ENCODE measurements around the gene ACOX3. TPM values are rescaled to one million over a fixed set of nuclear protein-coding genes. Genes with fewer than 3 reads are reported as not detected.

The ACOX3 gene
- polyA plus RNA-seq, 1 of the 3 experiments (the other 2 are of a cell fraction), result 8.4 TPM

DNA sequence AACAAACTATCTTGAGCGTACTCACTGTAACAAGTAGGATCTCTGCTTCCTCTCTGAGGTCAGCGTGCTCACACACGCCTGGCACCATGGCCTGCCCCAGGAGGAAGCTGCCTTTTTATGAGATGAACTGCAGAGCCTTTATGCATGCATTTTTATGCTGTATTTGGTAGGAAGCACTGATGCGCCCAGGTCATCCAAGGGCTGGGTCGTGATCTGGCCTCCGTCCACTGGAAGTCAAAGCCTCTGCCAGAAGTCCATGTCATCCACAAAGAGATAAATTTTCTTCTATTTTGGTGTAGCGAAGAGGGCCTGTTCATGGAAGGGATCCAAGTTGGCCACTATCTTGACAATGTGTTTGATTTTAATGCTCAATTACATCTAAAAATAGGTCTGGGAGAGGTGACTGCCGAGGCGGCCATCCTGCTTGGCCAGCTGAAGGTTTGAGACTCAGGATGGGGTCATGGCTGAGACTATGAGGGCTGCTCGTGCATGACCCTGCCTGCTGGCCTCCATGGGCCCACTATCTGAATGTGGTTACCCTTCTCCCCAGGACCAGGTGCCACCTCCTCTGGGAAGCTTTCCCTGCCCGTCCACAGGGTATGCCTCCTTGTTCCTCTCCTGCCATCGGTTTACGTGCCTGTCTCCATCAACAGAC, 120.7 kb downstream of the ACOX3 start (continued):
- TF ChIP-seq, protein P1, sequence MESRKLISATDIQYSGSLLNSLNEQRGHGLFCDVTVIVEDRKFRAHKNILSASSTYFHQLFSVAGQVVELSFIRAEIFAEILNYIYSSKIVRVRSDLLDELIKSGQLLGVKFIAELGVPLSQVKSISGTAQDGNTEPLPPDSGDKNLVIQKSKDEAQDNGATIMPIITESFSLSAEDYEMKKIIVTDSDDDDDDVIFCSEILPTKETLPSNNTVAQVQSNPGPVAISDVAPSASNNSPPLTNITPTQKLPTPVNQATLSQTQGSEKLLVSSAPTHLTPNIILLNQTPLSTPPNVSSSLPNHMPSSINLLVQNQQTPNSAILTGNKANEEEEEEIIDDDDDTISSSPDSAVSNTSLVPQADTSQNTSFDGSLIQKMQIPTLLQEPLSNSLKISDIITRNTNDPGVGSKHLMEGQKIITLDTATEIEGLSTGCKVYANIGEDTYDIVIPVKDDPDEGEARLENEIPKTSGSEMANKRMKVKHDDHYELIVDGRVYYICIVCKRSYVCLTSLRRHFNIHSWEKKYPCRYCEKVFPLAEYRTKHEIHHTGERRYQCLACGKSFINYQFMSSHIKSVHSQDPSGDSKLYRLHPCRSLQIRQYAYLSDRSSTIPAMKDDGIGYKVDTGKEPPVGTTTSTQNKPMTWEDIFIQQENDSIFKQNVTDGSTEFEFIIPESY (IDR thresholded peaks at IDR 0.05; ENCODE audit: borderline replicate concordance, low read depth), result no peak
- TF ChIP-seq SMC3 (IDR thresholded peaks at IDR 0.05; ENCODE audit: low read depth, low read length) (no peak), SIN3A (IDR thresholded peaks at IDR 0.05; ENCODE audit: borderline replicate concordance, low read depth, low read length) (no peak)

DNA sequence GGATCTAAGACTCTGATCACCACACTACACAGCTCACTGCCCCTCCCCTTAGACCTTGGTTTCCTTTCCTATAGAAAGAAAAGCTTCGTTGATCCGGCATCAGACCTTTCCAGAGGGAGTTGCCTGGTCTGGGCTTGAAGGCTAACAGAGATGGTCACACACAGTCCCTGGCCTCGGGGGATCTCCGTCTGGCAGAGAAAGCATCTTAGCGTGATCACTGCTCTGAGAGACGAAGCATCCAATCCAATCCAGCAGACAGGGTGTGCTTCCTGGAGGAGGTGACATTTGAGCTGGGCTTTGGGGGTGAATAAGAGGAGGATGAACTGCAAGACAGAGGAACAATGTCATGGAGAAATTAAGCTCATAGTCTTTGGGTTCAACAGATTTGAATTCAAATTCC, 121.5 kb downstream of the ACOX3 start:
- no peak for DNase-seq

DNA sequence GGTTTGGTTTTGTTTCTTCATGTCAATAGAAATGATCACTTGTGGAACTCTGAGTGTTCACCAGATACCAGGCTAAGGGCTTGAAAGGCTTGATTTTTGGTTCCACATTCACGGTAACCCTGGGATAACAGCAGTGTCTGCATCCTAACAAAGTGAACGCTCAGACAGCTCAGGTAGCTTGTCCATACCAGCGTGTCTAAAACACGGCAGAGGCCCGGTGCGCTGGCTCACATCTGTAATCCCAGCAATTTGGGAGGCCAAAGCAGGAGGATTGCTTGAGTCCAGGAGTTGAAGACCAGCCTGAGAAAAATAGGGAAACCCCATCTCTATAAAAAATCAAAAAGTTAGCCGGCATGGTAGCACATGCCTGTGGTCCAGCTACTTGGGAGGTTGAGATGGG, 122.0 kb downstream of the ACOX3 start:
- Histone ChIP-seq H3K27me3 (ENCODE audit: insufficient read depth) (no peaks in the 10 kb centered on the region), H3K9me2 (no peaks in the 10 kb centered on the region), H2AFZ (ENCODE audit: low read depth) (no peak overlapping the region), H3F3A (replicated peaks; ENCODE audit: insufficient read depth) (no peaks in the 10 kb centered on the region), H3K36me3 (replicated peaks in 1 of 2; ENCODE audit: control insufficient read depth in 1 of 2, insufficient read depth in 2 of 2, low read length in 1 of 2) (no peaks in the 10 kb centered on the region), H3K79me2 (ENCODE audit: insufficient read depth) (no peaks in the 10 kb centered on the region), H3K4me1 (ENCODE audit: control insufficient read depth in 1 of 2, insufficient read depth in 2 of 2, low read depth in 1 of 2, low read length in 1 of 2) (peaks cover 6 to 21% of the 10 kb centered on the region in 2 experiments; a peak in 2 of 4 replicates), H3K4me3 (ENCODE audit: low read depth in 2 of 2, low read length in 1 of 2) (no peak overlapping the region), H3K9me3 (no peaks in the 10 kb centered on the region), H3K9ac (no peak overlapping the region), H3K4me2 (no peak overlapping the region), H4K20me1 (ENCODE audit: insufficient read depth) (no peaks in the 10 kb centered on the region), H3K27ac (ENCODE audit: low read depth in 2 of 2, low read length in 1 of 2) (no peak overlapping the region)
- CTCF ChIA-PET, result interaction anchor here (1.8 kb wide), 1 partner anchor 142 kb away, joined by 5 read pairs; no protein-coding TSS in a partner anchor
- DNase-seq, result no peak
- POLR2A ChIA-PET, result no interaction called here
- 92% methylated on average over 6 of the region's 7 CpGs for WGBS (ENCODE audit: low lambda C conversion rate)
- no peak for TF ChIP-seq GABPA (IDR thresholded peaks at IDR 0.05; ENCODE audit: low read depth)
- no peak for TF ChIP-seq CHD2 (IDR thresholded peaks at IDR 0.05; ENCODE audit: low read length, partially characterized antibody)
- TF ChIP-seq, protein P2, sequence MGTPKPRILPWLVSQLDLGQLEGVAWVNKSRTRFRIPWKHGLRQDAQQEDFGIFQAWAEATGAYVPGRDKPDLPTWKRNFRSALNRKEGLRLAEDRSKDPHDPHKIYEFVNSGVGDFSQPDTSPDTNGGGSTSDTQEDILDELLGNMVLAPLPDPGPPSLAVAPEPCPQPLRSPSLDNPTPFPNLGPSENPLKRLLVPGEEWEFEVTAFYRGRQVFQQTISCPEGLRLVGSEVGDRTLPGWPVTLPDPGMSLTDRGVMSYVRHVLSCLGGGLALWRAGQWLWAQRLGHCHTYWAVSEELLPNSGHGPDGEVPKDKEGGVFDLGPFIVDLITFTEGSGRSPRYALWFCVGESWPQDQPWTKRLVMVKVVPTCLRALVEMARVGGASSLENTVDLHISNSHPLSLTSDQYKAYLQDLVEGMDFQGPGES (IDR thresholded peaks at IDR 0.05; ENCODE audit: low read depth, low read length), result no peak
- TF ChIP-seq ELF1 (IDR thresholded peaks at IDR 0.05), result no peak
- no peak for TF ChIP-seq YY1 (IDR thresholded peaks at IDR 0.05; ENCODE audit: low read depth)
- TF ChIP-seq EZH2phosphoT487 (IDR thresholded peaks at IDR 0.05; ENCODE audit: borderline replicate concordance, low read depth), result no peak
- TF ChIP-seq TCF12 (IDR thresholded peaks at IDR 0.05), result no peak
- TF ChIP-seq JUND (IDR thresholded peaks at IDR 0.05), result no peak
- no peak for TF ChIP-seq SIN3A (IDR thresholded peaks at IDR 0.05; ENCODE audit: borderline replicate concordance, low read depth, low read length)
- TF ChIP-seq GATA2 (CRISPR knock-in tag; IDR thresholded peaks at IDR 0.05), result no peak
- no peak for TF ChIP-seq TEAD4 (IDR thresholded peaks at IDR 0.05; ENCODE audit: borderline replicate concordance, insufficient read depth)
- no peak for TF ChIP-seq POLR2AphosphoS5 (IDR thresholded peaks at IDR 0.05; ENCODE audit: low read depth, low read length)
- TF ChIP-seq, protein P3, sequence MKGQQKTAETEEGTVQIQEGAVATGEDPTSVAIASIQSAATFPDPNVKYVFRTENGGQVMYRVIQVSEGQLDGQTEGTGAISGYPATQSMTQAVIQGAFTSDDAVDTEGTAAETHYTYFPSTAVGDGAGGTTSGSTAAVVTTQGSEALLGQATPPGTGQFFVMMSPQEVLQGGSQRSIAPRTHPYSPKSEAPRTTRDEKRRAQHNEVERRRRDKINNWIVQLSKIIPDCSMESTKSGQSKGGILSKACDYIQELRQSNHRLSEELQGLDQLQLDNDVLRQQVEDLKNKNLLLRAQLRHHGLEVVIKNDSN (IDR thresholded peaks at IDR 0.05; ENCODE audit: borderline replicate concordance, low read depth), result no peak
- no peak for TF ChIP-seq RAD21 (IDR thresholded peaks at IDR 0.05; ENCODE audit: low read length)
- no peak for TF ChIP-seq RFX5 (IDR thresholded peaks at IDR 0.05; ENCODE audit: low read length)
- no peak for TF ChIP-seq MXI1 (IDR thresholded peaks at IDR 0.05; ENCODE audit: low read depth, low read length)
- no peak for TF ChIP-seq SMC3 (IDR thresholded peaks at IDR 0.05; ENCODE audit: low read depth, low read length)

More for the DNA sequence above, 121.5 kb downstream of the ACOX3 start:
- Histone ChIP-seq H3K36me3 (replicated peaks in 1 of 2; ENCODE audit: control insufficient read depth in 1 of 2, insufficient read depth in 2 of 2, low read length in 1 of 2) (no peaks in the 10 kb centered on the region), H3K79me2 (ENCODE audit: insufficient read depth) (no peaks in the 10 kb centered on the region), H3K4me1 (ENCODE audit: control insufficient read depth in 1 of 2, insufficient read depth in 2 of 2, low read depth in 1 of 2, low read length in 1 of 2) (peaks cover 6 to 21% of the 10 kb centered on the region in 2 experiments; a peak in 2 of 4 replicates), H2AFZ (ENCODE audit: low read depth) (no peak overlapping the region), H3K9ac (no peak overlapping the region), H3K27me3 (ENCODE audit: insufficient read depth) (no peaks in the 10 kb centered on the region), H3F3A (replicated peaks; ENCODE audit: insufficient read depth) (no peaks in the 10 kb centered on the region), H3K4me3 (ENCODE audit: low read depth in 2 of 2, low read length in 1 of 2) (no peak overlapping the region), H4K20me1 (ENCODE audit: insufficient read depth) (no peaks in the 10 kb centered on the region), H3K9me2 (no peaks in the 10 kb centered on the region), H3K9me3 (no peaks in the 10 kb centered on the region), H3K27ac (ENCODE audit: low read depth in 2 of 2, low read length in 1 of 2) (no peak overlapping the region), H3K4me2 (no peak overlapping the region)
- POLR2A ChIA-PET, result no interaction called here
- 75% methylated on average over 6 of the region's 6 CpGs for WGBS (ENCODE audit: low lambda C conversion rate)
- CTCF ChIA-PET, result interaction anchor here (1.8 kb wide), 1 partner anchor 142 kb away, joined by 5 read pairs; no protein-coding TSS in a partner anchor
- no peak for TF ChIP-seq NRF1 (IDR thresholded peaks at IDR 0.05; ENCODE audit: low read depth, low read length)
- TF ChIP-seq, protein P4, sequence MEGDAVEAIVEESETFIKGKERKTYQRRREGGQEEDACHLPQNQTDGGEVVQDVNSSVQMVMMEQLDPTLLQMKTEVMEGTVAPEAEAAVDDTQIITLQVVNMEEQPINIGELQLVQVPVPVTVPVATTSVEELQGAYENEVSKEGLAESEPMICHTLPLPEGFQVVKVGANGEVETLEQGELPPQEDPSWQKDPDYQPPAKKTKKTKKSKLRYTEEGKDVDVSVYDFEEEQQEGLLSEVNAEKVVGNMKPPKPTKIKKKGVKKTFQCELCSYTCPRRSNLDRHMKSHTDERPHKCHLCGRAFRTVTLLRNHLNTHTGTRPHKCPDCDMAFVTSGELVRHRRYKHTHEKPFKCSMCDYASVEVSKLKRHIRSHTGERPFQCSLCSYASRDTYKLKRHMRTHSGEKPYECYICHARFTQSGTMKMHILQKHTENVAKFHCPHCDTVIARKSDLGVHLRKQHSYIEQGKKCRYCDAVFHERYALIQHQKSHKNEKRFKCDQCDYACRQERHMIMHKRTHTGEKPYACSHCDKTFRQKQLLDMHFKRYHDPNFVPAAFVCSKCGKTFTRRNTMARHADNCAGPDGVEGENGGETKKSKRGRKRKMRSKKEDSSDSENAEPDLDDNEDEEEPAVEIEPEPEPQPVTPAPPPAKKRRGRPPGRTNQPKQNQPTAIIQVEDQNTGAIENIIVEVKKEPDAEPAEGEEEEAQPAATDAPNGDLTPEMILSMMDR (IDR thresholded peaks at IDR 0.05), result no peak
